OCI-LY3 (cell line): Measurements from ENCODE around the gene EPC2.

Experiments
- EZH2phosphoT487 ChIP-seq: fragments of 200-600 bp; shearing (Covaris generic); IDR thresholded peaks from 2 replicates; pipeline ENCODE4 v1.6.1; 2018; ENCODE audit warnings: antibody characterized with exemption, mixed run types, low read depth
- TF ChIP-seq, protein P1 (sequence below): fragments of 200-600, 300-600 bp; sonication (generic); IDR thresholded peaks from 2 replicates; pipeline ENCODE4 v1.5.1; 2014; ENCODE audit warnings: antibody characterized with exemption, low read length, low read depth

DNA sequence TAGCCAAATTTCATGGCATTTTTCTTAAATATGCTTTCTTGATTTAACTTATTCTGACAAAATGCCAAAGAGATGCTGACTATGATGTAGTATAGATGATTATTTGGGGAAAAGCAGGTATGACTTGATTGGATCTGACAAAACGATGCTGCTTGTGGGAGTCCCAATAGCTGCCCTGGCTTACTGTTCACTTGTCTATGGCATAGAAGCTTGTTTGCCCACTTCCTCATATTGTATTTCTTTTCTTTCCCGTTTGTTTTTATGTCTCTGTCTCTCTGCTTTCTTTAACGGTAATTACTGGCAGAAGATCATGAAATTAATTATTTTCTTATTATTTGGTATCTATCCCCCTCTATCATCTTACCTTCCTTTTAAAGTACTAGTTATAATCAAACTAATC is 43.0 kb downstream of the EPC2 start:
- TF ChIP-seq, protein P1, sequence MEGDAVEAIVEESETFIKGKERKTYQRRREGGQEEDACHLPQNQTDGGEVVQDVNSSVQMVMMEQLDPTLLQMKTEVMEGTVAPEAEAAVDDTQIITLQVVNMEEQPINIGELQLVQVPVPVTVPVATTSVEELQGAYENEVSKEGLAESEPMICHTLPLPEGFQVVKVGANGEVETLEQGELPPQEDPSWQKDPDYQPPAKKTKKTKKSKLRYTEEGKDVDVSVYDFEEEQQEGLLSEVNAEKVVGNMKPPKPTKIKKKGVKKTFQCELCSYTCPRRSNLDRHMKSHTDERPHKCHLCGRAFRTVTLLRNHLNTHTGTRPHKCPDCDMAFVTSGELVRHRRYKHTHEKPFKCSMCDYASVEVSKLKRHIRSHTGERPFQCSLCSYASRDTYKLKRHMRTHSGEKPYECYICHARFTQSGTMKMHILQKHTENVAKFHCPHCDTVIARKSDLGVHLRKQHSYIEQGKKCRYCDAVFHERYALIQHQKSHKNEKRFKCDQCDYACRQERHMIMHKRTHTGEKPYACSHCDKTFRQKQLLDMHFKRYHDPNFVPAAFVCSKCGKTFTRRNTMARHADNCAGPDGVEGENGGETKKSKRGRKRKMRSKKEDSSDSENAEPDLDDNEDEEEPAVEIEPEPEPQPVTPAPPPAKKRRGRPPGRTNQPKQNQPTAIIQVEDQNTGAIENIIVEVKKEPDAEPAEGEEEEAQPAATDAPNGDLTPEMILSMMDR: no peak
- TF ChIP-seq EZH2phosphoT487: no peak
